ENCODE results near the gene KCTD5.
"Not testable (repeated sequence)": the region's sequence is repeated elsewhere in the genome, so short reads cannot be mapped to it uniquely, and the experiment has no call there.

Gene KCTD5

DNA sequence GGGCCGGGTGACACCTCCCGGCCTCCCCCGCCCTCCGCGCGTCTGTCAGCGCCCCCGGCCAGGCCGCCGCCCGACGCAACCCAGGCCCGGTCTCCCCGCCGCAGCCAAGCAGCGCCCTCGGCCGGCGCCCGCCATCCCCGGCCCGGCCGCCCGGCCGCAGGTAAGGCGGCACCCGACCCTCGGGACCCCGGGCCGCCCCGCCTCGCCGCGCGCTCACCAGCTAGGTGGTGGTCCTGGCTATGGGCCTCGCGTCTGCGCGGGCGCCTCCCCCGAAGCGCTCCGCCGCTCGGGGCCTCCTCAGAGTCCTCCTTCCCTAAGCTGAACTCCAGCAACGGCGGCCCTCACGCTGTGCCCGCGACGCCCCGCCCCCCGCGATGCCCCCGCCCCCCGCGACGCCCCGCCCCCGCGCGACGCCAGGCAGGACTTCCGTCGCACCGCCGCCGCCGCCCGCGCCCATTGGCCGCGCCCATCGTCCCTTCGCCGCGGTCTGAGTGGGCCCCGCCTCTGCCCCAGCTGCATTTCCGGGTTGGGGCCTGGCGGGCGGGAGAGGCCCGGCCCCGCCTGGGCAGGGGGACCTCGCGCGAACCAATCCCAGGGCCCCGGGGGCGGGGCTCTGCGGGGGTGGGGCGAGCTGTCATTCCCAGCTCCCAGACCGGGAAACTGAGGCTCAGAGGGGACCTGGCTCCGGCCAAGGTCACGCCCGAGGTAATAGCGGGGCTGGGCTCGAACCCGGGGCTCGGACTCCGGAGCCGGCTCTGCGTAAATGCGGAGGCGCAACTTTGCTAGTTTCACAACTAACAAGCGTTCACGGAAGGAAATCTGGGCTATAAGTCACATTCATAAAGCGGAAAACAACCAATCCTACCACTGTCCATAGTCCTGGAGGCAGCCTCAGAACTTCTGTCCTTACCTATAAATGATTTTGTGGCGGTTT is 9.0 kb upstream of the KCTD5 start:
- DNase-seq (ENCODE audit: low read depth in 3 of 3), result peak; percentile 87 to 94 (median 93)

DNA sequence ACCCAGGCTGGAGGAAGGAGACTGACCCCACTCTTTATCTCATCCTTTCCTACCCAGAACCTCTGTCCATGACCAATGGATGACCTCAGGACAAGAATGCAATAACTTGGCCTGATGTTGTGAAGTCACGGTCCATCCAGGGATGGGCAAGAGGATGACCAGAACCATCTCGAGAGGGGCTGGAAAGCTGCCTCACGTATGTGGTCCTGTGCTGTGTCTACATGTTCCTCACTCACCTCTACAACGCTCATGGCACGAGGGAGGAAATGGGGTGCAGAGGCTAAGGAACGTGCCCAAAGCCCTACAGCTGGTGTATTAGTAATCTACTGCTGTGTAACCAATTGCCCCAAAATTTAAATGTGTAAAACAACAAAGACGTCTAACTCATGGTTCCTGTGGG is 7.3 kb upstream of the KCTD5 start:
- no peak for DNase-seq (ENCODE audit: low read depth in 3 of 3)

DNA sequence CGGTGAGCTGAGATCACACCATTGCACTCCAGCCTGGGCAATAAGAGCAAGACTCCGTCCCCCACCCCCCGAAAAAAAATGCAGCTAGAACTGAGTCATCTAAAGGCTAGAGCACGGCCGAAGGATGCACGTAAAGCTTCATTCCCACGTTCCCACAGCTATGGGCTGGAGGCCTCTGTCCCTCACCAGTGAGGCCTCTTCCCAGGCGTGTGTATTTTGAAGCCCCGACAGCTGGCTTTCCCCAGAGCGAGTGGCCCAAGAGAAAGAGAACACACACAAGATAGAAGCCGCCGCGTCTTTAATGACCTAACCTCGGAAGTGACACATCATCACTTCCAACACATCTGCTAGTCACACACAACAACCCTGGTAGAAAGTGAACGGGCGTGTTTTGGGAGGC is 6.6 kb upstream of the KCTD5 start:
- DNase-seq (ENCODE audit: low read depth in 3 of 3), result no peak

DNA sequence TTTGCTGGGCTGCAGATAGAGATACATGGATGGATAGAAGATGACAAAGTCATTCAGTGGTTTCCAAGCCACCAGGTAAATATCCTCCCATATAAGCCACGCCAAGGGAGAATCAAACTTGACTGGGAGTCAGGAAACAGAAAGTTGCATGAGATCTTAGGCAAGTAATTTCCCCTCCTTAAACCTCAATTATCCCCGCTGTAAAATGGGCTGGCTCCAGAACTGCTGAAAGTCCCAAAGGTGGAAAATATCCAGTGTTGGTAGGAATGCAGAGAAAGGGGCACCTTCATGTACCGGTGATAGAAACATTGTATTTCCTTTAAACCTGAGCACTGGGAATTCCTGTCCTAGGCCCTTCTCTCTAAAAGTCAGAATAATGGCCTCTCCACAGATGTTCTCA is 5.4 kb upstream of the KCTD5 start:
- DNase-seq (ENCODE audit: low read depth in 3 of 3), result not testable (repeated sequence)

DNA sequence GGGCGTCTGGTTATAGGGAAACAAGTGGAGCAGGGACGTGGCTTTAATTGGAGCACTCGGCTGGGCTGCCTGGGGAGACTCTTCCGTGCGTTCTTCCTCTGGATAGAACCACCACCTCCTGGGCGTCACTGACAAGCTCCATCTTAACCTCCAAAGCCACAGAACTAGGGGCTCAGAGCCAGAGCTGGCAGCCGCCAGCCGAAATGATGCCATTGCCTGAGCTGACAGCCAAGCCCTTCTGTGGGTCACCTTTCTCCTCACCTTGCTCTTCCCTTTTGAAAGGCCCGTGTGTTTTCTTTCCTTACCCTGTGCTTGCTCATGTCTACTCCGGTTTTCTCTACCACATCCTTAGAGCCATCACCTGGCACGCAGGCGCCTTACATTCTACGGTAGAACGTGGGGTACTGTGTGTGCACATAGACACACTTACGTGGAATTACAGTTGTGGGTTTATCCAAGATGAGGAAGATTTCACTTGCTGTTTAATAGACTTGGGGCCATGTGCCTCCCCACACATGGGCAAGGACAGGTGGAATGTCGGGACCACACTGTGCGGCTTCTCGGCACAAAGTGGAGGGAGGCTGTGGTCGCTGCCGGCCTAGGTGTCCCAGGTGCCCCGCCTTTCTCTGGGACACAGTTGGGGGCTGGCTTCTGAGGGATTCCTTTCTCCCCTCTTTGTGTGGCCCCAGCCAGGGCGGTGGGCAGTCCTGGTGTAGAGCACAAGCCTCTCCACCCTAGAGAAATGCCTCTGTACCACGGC is 3.9 kb upstream of the KCTD5 start:
- not testable (repeated sequence) for DNase-seq (ENCODE audit: low read depth in 3 of 3)

DNA sequence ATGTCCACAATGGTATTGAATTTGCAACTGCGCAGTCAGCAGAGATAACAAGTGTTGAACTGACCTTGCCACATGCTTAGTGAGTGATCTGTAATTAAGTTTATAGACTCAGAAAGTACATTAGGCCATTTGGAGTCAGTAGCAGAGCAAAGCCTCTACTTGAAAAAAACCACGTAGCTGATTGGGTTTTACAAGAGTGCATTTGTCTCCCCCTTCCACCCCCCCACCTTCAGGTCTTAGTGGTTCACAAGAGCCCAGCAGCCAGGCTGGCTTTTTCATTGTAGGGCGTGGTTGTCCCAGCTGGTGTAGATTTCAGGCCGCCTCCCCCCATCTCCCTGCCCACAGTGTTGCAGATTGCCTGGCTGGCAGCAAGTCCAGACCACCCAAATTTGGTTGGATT is 2.4 kb upstream of the KCTD5 start:
- not testable (repeated sequence) for DNase-seq (ENCODE audit: low read depth in 3 of 3)

DNA sequence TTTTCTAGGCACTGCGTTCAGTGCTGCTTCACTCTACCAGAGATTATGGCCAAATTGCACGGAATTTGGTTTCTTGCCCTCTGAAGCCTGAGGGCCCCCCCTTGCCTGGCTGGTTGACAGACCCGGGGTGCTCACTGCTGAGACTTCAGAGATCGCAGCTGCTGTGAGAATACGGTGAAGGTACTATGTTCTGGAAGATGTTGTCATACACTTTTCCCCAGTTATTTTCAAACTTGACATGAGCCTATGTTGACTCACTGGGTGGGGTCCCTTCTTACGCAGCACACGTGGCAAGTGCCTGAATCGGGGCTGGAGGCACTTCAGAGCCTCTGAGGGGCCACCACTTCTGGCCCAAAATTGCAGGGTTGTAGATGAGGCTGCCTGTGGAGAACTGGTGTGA is 2.0 kb upstream of the KCTD5 start:
- not testable (repeated sequence) for DNase-seq (ENCODE audit: low read depth in 3 of 3)

DNA sequence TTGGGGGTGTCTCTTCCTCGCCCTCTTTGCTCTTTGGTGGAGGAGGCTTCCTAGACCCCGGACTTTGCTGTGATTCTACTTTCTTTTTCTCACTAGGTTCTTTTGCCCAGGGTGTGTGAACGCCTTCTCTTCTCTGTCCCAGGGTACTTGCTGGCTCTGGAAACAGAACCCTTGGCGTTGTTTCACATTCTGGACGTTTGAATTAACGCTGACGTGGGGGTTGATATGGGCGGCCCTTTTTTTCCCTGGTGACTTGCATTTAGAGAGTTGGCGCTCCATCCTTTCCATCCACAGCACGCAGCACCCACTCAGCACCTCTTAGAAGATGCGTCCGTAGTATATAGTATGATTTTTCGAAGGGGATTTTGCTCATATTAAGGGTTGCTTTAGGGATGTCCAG is 718 bp downstream of the KCTD5 start:
- not testable (repeated sequence) for DNase-seq (ENCODE audit: low read depth in 3 of 3)

DNA sequence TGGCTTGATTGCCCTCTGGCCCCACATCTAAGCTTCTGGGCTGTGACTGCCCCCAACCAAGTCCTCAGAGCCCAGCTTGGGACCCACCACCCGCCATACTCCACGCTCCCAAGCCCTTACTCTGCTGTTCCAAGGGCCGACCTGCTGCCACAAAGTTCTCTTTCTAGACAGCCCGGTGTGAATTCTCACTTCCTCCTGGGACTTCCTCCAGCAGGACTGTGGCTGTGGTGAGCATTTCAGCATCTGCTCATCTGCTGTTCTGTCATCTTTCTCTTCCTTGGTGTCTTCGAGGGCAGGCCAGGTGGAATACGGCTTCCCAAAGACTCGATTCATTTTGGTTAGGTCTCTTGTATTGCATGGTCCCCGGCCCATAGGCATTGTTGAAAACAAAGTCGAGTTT is 3.8 kb downstream of the KCTD5 start:
- DNase-seq (ENCODE audit: low read depth in 3 of 3), result not testable (repeated sequence)

DNA sequence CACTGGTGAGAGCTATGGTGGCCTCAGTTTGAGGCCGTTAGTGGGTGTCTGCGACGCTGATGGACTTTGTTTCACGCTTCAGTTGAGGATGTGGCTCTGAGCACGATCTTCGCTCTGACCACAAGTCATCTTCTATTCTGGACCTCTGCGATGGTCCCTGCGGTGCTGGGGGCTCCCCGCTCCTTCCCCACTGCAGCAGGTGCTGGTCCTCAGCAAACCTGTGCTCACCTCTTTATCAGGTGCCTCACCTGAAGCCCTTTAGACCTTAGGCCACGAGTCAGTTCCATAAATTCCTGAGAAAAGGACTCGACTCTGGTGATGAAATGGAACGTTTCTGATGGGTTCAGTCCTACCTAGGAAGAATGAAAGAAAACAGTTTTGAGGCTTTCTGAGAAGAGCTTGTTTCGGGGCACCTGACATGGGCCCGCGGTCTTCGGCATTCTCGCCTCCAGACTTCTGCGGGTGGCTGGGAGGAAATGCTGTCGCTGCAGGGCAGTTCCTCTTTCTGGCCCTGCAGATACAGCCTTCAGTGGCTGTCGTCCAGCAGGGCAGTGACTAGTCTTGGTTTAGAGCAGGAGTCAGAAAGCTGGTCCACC is 4.7 kb downstream of the KCTD5 start:
- peak in 1 of 3 donors; percentile 27 for DNase-seq (ENCODE audit: low read depth in 3 of 3)

DNA sequence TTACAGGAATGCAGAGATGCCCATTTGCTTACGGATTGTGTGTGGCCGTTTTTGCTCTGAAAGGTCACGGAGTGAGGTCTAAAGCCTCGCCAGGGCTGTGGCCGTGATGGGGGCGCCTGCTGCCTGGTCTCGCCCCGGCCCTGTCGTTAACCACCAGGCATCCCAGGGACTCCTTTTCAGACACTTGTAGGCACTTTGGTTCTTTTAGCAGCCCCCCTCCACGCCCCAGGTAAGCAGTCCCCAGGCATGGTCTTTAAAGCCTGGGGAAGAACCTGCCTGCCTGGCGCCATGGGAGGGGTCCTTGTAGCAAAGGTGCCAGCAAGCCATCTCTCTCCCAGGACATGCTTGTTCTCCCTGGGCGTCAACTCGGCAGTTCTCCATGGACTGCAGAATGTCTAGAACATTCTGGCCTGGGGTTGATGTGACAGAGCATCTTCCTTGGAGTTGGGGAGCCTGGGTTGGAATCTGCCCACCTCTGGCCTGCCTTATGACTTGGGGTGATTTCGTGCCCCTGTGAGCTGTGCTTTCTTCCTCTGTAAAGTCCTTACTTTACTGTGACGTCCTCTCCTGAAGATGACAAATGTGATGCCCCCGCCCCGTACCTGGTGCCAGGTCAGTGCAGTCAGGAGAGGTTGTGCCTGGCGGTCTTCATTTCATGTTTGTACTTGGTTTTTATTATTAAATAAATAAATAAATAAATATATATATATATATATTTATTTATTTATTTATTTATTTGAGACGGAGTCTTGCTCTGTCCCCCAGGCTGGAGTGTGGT is 5.4 kb downstream of the KCTD5 start:
- DNase-seq (ENCODE audit: low read depth in 3 of 3), result no peak

DNA sequence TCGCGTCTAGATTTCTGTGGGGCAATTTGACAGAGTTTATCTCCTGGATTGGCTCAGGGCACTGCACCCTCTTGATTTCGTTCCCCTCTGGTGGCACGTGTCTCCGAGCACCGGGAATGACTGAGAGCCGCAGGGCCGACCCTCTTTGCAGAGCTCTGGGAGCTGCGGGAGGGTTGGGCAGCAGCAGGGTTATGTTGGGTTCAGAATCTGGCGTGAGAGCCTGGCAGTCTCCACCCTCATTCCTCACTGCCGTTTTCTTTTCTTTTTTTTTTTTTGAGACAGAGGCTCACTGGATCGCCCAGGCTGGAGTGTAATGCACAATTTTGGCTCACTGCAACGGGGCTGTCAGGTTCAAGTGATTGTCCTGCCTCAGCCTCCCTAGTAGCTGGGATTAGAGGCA is 7.1 kb downstream of the KCTD5 start:
- DNase-seq (ENCODE audit: low read depth in 3 of 3), result not testable (repeated sequence)

DNA sequence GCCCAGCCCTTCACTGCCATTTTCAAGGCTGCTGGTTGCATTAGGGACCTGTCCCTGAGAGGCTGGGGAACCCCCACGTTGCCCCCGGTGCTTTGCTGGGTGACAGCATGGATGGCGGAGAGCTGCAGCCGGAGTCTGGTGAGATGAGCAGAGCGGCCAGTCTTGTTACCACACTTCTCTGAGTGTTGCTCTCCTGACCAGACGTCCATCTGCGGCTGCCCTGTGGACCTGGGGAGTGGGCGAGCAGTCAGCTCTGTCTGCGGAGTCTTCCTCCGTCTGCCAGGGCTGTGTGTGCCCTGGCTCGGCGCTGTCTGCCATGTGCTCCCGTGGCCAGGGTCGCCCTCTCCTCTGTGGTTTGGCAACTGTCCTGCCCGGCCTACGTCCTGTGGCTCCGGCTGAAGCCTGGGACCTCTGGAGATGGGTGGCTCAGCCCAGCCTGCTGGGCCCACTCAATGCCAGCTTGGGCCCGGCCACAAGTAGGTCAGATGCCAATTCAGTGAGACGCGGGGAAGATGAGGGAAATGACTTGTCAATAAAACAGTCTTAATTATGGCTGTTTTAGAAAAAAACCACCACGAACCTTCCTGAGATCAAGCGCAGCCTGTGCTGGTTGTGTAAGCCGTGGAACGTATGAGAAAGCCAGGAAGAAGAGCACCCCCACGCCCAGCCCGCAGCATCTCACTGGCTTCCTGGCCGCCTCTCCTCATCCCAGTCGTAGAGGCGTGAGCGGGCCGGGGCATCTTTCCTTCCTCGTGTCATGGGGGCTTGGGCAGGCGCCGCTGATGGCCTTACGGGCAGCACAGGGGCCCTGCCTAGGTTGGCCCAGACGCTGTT is 7.9 kb downstream of the KCTD5 start:
- DNase-seq (ENCODE audit: low read depth in 3 of 3), result no peak

DNA sequence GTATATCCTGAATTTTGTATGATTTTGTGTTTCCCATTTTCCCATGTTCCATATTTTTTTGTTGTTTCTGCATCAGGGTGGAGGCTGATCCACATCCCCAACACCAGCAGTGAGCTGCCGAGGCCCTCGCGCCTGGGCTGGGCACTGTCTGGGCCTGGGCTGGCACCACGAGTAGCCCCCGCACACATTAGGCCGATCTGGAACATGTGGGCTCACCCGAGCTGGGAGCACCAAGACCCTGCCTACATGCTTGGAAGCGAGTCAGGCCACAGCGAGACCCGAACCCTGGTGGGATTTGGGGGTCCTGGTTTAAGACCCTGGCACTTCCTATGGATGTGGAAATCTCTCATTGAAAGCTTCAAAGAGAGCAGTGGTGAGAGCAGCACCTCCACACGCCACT is 8.5 kb downstream of the KCTD5 start:
- no peak for DNase-seq (ENCODE audit: low read depth in 3 of 3)

DNA sequence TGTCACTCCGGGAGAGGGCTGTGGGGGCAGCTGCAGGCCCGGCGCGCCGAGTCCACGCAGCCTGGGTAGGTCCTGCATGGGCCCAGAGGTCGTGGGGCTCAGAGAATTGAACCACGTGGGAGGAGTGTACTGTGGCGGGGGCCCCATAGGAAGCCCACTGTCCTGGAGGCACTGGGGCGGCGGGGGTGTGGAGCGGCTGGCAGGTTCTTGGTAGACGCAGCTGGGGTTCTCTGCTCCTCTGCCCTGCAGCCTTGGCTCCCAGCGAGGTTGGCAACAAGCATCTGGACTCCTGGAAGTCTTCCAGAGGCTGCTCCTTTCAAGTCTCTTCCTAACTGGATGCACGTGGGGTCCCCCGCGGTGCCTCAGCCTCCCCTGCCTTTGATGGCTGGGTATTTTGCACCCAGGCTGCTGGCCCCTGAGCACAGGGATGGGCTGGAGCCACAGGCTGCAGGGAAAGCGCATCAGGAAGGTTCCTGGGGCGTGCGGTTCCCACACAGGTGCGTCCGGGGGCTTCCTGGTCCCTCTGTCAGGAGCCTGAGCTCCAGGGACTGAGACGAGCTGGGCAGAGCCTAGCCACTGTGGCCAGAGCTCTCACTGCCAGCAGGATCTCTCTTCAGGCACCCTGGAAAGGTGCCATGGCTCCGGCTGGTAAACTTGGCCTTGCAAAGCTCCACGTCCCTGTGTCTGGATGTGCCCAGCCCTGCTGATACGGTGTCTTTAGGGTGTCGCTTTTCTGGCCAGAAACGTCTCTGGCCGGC is 9.3 kb downstream of the KCTD5 start:
- DNase-seq (ENCODE audit: low read depth in 3 of 3), result no peak

DNA sequence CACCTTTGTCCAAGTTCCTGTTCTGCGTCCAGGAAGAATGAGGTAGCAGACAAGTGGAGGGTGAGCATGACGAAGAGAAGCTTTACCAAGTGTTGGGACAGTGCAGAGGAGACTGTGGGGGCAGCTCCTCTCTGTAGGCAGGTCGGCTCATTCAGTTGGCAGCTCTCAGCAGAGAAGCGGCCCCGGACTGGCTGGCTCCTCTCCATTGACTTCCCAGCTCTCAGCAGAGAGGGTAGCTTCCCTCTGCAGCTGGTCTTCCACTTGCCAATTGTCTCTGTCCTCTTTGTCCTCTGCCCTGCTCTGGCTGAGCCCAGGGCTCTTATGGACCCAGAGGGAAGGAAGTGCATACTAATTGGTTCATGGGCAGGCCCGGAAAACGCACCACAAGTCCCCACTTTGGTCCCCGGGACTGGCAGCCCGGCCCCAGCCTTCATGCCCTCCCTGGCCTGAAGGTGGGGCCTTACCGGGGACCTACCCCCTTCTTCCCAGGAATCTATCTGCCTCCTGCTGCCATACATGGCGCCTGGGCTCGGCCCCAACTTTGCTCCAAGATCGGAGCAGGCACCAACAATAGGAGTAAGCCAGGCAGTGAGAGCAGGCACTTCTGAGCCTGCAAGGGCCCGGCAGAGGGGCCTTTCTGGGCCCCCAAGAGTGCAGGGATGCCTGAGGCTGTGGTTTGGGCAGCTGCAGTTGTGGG is 10.1 kb downstream of the KCTD5 start:
- no peak for DNase-seq (ENCODE audit: low read depth in 3 of 3)

DNA sequence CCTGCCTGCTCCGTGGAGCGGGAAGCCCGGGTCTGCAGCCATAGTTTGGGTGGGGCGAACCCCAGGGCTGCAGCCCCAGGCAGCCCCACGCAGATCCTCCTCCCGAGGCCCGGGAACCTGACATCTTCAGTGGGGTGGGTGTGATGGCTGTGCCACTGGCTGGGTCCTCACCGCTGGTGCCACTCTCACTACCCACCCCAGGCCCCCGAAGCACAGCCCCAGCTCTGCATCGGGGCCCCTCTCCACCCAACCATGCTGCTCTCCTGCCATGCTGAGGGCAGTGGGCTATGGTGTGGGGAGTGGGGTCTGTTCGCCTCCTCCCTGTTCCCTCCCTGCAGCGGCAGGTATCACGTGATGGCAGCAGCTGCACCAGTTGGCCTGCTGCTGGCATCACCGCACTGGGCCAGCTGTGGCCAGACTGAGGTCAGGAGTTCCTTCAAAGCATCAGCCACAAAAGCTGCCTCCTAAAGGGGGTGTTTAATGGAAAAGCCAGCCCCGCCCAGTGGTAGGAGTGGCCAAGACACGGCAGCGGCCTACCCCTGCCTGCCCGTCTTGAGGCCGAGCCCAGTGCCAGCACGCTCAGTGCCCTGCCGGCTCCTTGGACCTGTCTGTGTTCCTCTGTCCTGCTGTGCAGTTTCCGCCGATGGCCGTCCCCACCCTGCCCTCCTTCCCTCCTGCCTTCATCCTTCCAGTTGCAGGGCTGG is 10.8 kb downstream of the KCTD5 start:
- no peak for DNase-seq (ENCODE audit: low read depth in 3 of 3)

DNA sequence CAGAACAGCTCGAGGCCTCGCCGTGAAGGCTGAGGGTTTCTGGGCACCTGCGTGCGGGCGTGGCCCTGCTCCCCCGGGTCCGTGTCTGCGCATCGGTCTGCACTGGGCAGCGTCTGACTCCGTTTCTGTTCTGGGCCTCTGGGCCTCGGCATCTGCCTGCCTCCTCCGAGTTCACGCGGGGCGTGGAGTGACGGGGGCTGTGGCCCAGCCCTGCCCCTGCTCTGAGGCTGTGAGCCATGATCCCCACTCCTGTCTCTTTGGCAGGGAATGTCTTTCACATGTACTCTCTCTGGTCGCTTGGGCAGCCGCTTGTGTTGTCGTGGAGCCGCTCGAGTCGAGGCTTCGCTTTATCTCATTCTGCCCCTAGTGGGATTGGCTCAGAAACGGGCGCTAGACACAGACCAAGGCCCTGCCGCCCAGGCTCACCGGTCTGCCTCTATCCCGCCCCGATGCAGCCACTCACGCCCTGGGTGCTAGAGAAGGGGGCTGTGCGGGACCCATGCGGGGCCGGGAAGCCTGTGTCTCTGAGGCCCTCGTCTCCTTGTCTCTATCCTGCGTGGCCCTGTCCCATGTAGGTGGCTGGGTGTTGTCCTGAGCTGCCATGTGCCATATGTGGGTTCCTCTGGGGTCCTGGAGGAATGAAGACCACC is 14.4 kb downstream of the KCTD5 start:
- not testable (repeated sequence) for DNase-seq (ENCODE audit: low read depth in 3 of 3)

Measured in stimulated activated CD4-positive, alpha-beta T cell treated with anti-CD3 and anti-CD28 coated beads, TNF-alpha, amount 100 ng/mL, for 48 hours (primary cell).